IgD-negative memory B cell (primary cell): Measurements from ENCODE around the gene GPRIN3. TPM values are rescaled to one million over a fixed set of nuclear protein-coding genes. Genes with fewer than 3 reads are reported as not detected.

Experiments used
- H3K27ac Mint-ChIP-seq, 3 donors: one replicate each; pipeline ENCODE4 v1.8.0; 2020 to 2022; ENCODE audit warnings: mild to moderate bottlenecking in 3 of 3, mixed read lengths in 3 of 3, moderate library complexity in 1 of 3
- H3K27me3 Mint-ChIP-seq: one replicate; pipeline ENCODE4 v1.8.0; 2021; ENCODE audit warnings: mixed read lengths
- H3K36me3 Mint-ChIP-seq: one replicate; pipeline ENCODE4 v1.8.0; 2020; ENCODE audit warnings: mild to moderate bottlenecking, mixed read lengths
- H3K4me1 Mint-ChIP-seq, 3 donors: one replicate each; pipeline ENCODE4 v1.8.0; 2020 to 2022; ENCODE audit warnings: mixed read lengths in 3 of 3, mild to moderate bottlenecking in 1 of 3
- H3K4me3 Mint-ChIP-seq, 4 donors: one replicate each; pipeline ENCODE4 v1.8.0; 2020 to 2022; ENCODE audit warnings: mild to moderate bottlenecking in 4 of 4, mixed read lengths in 4 of 4, moderate library complexity in 3 of 4
- H3K9me3 Mint-ChIP-seq, 3 donors: one replicate each; pipeline ENCODE4 v1.8.0; 2020 to 2021; ENCODE audit warnings: mixed read lengths in 3 of 3, mild to moderate bottlenecking in 1 of 3
- polyA plus RNA-seq: library from polyadenylated mRNA; unstranded; fragments of 300-500 nt; fragmentation: Illumina TruSeq; gene quantifications from one replicate; pipeline ENCODE4 v1.2.3, GENCODE V29; 2021

GPRIN3 gene
- polyA plus RNA-seq, 1 donor from 2014 or later: 0.50 TPM

- Mint-ChIP-seq H3K27me3 (peaks cover 26% of the 10 kb centered on the region), H3K9me3 (no peaks in the 10 kb centered on the region), H3K4me3 (no peak overlapping the region), H3K36me3 (no peaks in the 10 kb centered on the region), H3K27ac (peak overlapping the region in 1 of 3 donors; percentile 2), H3K4me1 (peaks cover 12 to 22% (median 17%) of the 10 kb centered on the region in 3 donors)
Measured at GRCh38 chr4:89303814-89304388, 3.7 kb downstream of the GPRIN3 start.

- Mint-ChIP-seq H3K36me3 (no peaks in the 10 kb centered on the region), H3K27me3 (peaks cover 28% of the 10 kb centered on the region), H3K9me3 (no peaks in the 10 kb centered on the region), H3K4me1 (peaks cover 17 to 27% (median 22%) of the 10 kb centered on the region in 3 donors), H3K27ac (peak overlapping the region in 1 of 3 donors; percentile 76), H3K4me3 (peak overlapping the region in 2 of 4 donors; percentile 38 to 39)
Measured at GRCh38 chr4:89303177-89303576, 4.4 kb downstream of the GPRIN3 start.

DNA sequence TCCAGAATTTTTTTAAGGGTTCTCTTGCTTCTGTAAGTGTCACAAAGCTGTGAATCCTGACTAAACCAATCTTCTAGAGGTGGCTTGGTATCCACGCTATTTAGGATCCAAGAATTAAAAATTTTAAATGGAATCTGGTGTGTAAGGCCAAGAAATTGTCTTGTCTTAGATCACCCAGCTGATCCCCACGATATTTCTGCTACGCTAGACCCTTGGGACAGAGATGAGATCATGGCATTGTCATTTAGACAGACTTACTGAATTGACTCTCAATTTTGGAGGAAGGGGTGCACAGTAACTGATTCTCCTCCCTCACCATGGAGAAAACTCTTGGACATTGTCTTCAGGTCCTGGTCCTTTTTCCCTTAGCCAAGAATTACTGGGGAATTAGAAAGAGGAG lies 5.7 kb downstream of the GPRIN3 start:
- H3K4me1 Mint-ChIP-seq: peaks cover 27 to 36% (median 30%) of the 10 kb centered on the region in 3 donors
- no peak overlapping the region for H3K27ac Mint-ChIP-seq
- peaks cover 27% of the 10 kb centered on the region for H3K27me3 Mint-ChIP-seq
- no peaks in the 10 kb centered on the region for H3K36me3 Mint-ChIP-seq
- H3K4me3 Mint-ChIP-seq: no peak overlapping the region
- H3K9me3 Mint-ChIP-seq: no peaks in the 10 kb centered on the region

DNA sequence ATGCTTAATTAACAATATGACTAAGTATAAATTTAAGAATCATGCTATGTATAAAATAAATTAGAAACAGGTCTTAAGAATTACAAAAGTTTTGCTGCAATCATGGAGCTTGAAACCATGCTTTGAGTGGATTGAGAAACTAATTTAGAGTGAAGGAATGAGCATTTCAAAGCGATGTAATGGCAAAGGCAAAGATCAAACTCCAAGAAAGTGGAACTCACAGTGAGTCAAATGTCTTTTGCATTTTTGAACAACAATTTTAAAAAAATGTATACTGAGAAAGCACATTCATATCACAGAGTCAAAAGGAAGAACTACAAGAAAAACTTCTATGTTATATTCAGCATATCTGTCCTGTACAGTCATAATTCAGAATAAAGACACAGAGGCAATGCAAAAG lies 6.6 kb downstream of the GPRIN3 start:
- Mint-ChIP-seq H3K27ac (no peak overlapping the region), H3K4me1 (peaks cover 26 to 32% (median 30%) of the 10 kb centered on the region in 3 donors)

GRCh38 chr4:89300499-89300898 lies 7.1 kb downstream of the GPRIN3 start:
- Mint-ChIP-seq H3K4me1 (peaks cover 22 to 31% (median 30%) of the 10 kb centered on the region in 3 donors), H3K36me3 (no peaks in the 10 kb centered on the region), H3K9me3 (no peaks in the 10 kb centered on the region), H3K27ac (peak overlapping the region in 1 of 3 donors; percentile 39), H3K27me3 (peaks cover 19% of the 10 kb centered on the region), H3K4me3 (no peak overlapping the region)

More for the DNA sequence above, 6.6 kb downstream of the GPRIN3 start:
- Mint-ChIP-seq H3K9me3 (no peaks in the 10 kb centered on the region), H3K4me3 (no peak overlapping the region), H3K27me3 (peaks cover 22% of the 10 kb centered on the region), H3K36me3 (no peaks in the 10 kb centered on the region)

- H3K36me3 Mint-ChIP-seq: no peaks in the 10 kb centered on the region
- no peak overlapping the region for H3K4me3 Mint-ChIP-seq
- peaks cover 25 to 35% (median 31%) of the 10 kb centered on the region in 3 donors for H3K4me1 Mint-ChIP-seq
- no peaks in the 10 kb centered on the region for H3K9me3 Mint-ChIP-seq
- H3K27me3 Mint-ChIP-seq: peaks cover 18% of the 10 kb centered on the region
- H3K27ac Mint-ChIP-seq: peak overlapping the region in 1 of 3 donors; percentile 39
Measured at GRCh38 chr4:89300060-89300459, 7.5 kb downstream of the GPRIN3 start.

DNA sequence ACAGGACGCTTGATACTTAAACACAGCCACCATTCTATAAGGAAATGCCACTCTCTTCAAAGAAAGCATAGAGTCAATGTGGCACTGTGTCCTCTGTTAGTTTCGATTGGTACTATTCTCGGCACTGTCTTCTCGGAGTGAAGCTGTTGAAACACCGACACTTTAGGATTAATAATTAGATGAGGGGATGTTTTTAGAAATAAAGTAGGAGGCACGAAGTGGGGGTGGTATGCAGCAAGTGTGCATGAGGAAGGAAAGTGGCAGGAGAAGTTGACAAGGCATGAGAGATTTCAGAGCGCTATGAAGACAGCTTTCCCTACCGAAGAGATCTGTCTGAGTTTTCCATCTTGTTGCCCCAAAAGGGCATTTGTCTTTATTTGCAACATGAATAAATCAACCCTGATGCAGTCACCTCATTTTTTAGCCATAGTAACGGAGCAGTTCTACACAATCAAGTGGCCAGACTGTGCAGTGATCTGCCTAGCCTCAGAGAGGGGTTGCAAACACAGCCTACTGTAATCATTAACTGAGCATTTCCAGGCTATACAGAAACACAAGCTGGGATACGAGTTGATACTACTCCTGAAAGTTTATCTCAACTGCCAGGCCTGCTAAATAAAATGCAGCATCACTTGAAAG lies 8.3 kb downstream of the GPRIN3 start:
- no peaks in the 10 kb centered on the region for H3K36me3 Mint-ChIP-seq
- H3K4me1 Mint-ChIP-seq: peaks cover 33 to 42% (median 38%) of the 10 kb centered on the region in 3 donors

DNA sequence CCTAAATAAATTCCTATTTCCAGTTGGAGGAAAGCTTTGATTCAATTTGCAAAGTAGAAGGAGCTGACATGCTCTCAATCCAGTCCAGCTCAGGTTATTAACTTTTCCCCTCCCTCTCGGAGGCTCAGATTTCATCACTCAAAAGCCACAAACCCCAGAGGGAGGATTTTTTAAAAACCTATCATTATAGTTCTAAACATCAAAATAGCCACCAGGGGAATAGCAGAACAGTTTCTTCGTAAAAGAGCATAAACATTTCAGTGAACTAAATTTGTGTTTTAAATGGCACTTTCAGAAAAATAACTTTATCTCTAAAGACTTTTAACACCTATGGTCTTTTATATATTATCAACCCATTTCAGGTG lies 8.8 kb downstream of the GPRIN3 start:
- Mint-ChIP-seq H3K4me3 (peak overlapping the region; percentile 6 to 91 (median 78)), H3K4me1 (peaks cover 35 to 42% (median 37%) of the 10 kb centered on the region in 3 donors), H3K9me3 (no peaks in the 10 kb centered on the region), H3K36me3 (no peaks in the 10 kb centered on the region), H3K27ac (peak overlapping the region in 1 of 3 donors; percentile 83), H3K27me3 (peaks cover 23% of the 10 kb centered on the region)

More for the DNA sequence above, 8.3 kb downstream of the GPRIN3 start:
- Mint-ChIP-seq H3K27ac (peak overlapping the region in 2 of 3 donors; percentile 71 to 83), H3K4me3 (peak overlapping the region; percentile 6 to 91 (median 78)), H3K9me3 (no peaks in the 10 kb centered on the region), H3K27me3 (peaks cover 25% of the 10 kb centered on the region)

- Mint-ChIP-seq H3K27me3 (peaks cover 27% of the 10 kb centered on the region), H3K27ac (peak overlapping the region in 2 of 3 donors; percentile 48 to 83), H3K4me3 (peak overlapping the region in 3 of 4 donors; percentile 3 to 74 (median 74)), H3K9me3 (no peaks in the 10 kb centered on the region), H3K36me3 (no peaks in the 10 kb centered on the region), H3K4me1 (peaks cover 37 to 47% (median 40%) of the 10 kb centered on the region in 3 donors)
Measured at GRCh38 chr4:89298155-89298554, 9.4 kb downstream of the GPRIN3 start.

- peaks cover 0 to 1% (median under 1%) of the 10 kb centered on the region in 3 donors for H3K9me3 Mint-ChIP-seq
- peak overlapping the region in 2 of 4 donors; percentile 16 to 37 for H3K4me3 Mint-ChIP-seq
- H3K4me1 Mint-ChIP-seq: peaks cover 37 to 51% (median 40%) of the 10 kb centered on the region in 3 donors
- H3K36me3 Mint-ChIP-seq: no peaks in the 10 kb centered on the region
- peaks cover 29% of the 10 kb centered on the region for H3K27me3 Mint-ChIP-seq
- peak overlapping the region in 1 of 3 donors; percentile 83 for H3K27ac Mint-ChIP-seq
Measured at GRCh38 chr4:89296896-89297295, 10.7 kb downstream of the GPRIN3 start.

DNA sequence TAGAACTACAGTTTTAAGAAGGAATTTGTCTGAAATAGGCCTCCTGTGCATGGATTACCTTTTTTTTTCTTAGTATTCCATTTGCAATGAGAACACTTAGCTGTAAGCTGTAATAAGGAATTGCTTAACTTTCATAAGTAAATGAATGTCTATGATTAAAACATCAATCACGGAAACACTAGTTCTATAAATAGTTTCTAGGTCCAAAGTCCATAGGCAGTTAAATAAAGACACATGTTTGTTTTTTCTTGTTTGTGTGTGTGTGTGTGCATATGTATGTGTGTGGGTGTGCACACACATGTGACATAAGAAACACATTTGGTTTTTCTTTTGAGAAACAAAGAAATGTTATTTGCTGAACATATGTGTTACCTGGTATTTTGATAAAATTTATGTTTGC lies 11.2 kb downstream of the GPRIN3 start:
- peaks cover under 1 to 4% (median 3%) of the 10 kb centered on the region in 3 donors for H3K9me3 Mint-ChIP-seq
- no peak overlapping the region for H3K27ac Mint-ChIP-seq
- H3K27me3 Mint-ChIP-seq: peaks cover 29% of the 10 kb centered on the region
- H3K36me3 Mint-ChIP-seq: no peaks in the 10 kb centered on the region
- H3K4me1 Mint-ChIP-seq: peaks cover 37 to 51% (median 40%) of the 10 kb centered on the region in 3 donors
- no peak overlapping the region for H3K4me3 Mint-ChIP-seq

- peaks cover 40 to 53% (median 40%) of the 10 kb centered on the region in 3 donors for H3K4me1 Mint-ChIP-seq
- no peak overlapping the region for H3K4me3 Mint-ChIP-seq
- peaks cover 32% of the 10 kb centered on the region for H3K27me3 Mint-ChIP-seq
- no peaks in the 10 kb centered on the region for H3K36me3 Mint-ChIP-seq
- peak overlapping the region in 1 of 3 donors; percentile 75 for H3K27ac Mint-ChIP-seq
- H3K9me3 Mint-ChIP-seq: peaks cover 2 to 4% (median 3%) of the 10 kb centered on the region in 3 donors
Measured at GRCh38 chr4:89295415-89295927, 12.1 kb downstream of the GPRIN3 start.

- H3K27ac Mint-ChIP-seq: peak overlapping the region in 1 of 3 donors; percentile 75
- peaks cover 40 to 51% (median 40%) of the 10 kb centered on the region in 3 donors for H3K4me1 Mint-ChIP-seq
Measured at GRCh38 chr4:89294573-89295269, 12.9 kb downstream of the GPRIN3 start.

GRCh38 chr4:89293299-89293698 lies 14.3 kb downstream of the GPRIN3 start:
- H3K36me3 Mint-ChIP-seq: no peaks in the 10 kb centered on the region
- peak overlapping the region in 1 of 4 donors; percentile 54 for H3K4me3 Mint-ChIP-seq
- H3K27ac Mint-ChIP-seq: no peak overlapping the region
- H3K4me1 Mint-ChIP-seq: peaks cover 31 to 41% (median 31%) of the 10 kb centered on the region in 3 donors
- peaks cover 30% of the 10 kb centered on the region for H3K27me3 Mint-ChIP-seq
- H3K9me3 Mint-ChIP-seq: peaks cover 2 to 4% (median 3%) of the 10 kb centered on the region in 3 donors

More at GRCh38 chr4:89294573-89295269, 12.9 kb downstream of the GPRIN3 start:
- Mint-ChIP-seq H3K36me3 (no peaks in the 10 kb centered on the region), H3K9me3 (peaks cover 2 to 4% (median 3%) of the 10 kb centered on the region in 3 donors), H3K4me3 (peak overlapping the region in 2 of 4 donors; percentile 1 to 68), H3K27me3 (peaks cover 36% of the 10 kb centered on the region)
